Endothelial cell of hepatic sinusoid (primary cell): ENCODE results near the gene ZFHX3.
"Not testable (repeated sequence)": the region's sequence is repeated elsewhere in the genome, so short reads cannot be mapped to it uniquely, and the experiment has no call there.

ENCODE experiments used
- in situ Hi-C: cut with HindIII; loops from 2 replicates; pipeline ENCODE4 v1.10.0; 2017; ENCODE audit warnings: low sequenced_read_pairs

Gene ZFHX3, protein sequence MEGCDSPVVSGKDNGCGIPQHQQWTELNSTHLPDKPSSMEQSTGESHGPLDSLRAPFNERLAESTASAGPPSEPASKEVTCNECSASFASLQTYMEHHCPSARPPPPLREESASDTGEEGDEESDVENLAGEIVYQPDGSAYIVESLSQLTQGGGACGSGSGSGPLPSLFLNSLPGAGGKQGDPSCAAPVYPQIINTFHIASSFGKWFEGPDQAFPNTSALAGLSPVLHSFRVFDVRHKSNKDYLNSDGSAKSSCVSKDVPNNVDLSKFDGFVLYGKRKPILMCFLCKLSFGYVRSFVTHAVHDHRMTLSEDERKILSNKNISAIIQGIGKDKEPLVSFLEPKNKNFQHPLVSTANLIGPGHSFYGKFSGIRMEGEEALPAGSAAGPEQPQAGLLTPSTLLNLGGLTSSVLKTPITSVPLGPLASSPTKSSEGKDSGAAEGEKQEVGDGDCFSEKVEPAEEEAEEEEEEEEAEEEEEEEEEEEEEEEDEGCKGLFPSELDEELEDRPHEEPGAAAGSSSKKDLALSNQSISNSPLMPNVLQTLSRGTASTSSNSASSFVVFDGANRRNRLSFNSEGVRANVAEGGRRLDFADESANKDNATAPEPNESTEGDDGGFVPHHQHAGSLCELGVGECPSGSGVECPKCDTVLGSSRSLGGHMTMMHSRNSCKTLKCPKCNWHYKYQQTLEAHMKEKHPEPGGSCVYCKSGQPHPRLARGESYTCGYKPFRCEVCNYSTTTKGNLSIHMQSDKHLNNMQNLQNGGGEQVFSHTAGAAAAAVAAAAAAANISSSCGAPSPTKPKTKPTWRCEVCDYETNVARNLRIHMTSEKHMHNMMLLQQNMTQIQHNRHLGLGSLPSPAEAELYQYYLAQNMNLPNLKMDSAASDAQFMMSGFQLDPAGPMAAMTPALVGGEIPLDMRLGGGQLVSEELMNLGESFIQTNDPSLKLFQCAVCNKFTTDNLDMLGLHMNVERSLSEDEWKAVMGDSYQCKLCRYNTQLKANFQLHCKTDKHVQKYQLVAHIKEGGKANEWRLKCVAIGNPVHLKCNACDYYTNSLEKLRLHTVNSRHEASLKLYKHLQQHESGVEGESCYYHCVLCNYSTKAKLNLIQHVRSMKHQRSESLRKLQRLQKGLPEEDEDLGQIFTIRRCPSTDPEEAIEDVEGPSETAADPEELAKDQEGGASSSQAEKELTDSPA (N-terminal part only)

DNA sequence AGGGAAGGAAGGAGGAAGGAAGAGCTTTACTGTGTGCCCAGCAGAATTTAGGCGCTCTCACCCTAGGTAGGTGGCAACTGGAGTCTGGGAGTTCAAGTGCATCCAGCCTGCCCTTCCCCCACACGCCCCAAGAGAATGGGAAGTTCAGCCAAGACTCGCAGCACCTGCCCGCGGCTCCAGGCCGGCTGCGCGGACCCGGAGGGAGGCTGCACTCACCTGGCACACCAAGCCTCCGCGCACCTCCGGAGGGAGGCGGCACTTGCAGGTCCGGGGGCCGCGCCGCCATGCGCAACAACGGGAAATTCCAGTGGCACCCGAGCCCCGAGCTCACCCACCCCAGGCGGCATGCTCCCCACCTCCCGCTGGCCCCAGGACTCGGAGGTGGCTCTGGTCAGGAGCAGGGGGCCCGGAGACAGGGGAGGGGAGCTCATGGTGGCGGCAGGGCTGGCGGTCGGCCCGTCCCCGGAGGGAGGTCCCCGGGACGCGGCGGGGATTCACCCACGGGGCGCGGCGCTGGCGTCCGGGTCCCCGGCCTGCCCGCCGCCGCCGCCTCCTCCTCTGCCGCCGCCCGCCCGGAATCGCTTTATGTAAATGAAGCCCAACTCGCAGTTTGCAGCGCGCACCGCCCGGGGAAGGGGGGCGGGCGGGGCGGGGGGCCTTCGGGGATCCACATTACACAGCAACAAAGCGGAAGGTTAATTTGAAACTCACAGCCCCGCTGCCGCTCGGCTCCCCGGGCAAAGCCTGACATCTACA lies at the start of gene ZFHX3:
Gene ZFHX3 (minus strand): TSS at position 593 of the 756 bp plus-strand sequence. CDS start 87,983 bp downstream, outside the sequence.
- in situ Hi-C loops, result no loop called here

DNA sequence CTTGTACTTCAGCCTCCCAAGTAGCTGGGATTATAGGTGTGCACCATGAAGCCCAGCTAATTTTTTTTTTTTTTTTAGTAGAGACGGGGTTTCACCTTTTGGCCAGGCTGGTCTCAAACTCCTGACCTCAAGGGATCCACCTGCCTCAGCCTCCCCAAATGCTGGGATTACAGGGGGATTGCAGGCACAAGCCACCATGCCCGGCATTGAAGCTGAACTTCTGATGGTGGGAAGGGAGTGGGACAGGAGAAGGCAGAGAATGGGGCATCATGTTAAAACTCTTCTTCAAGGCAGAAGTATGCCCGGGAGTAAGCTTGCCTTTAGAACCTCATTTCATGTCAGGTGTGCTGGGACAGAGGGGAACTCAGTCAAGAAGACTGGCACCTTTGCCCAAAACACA lies 48.6 kb upstream of the ZFHX3 start:
- in situ Hi-C loops, result no loop called here

DNA sequence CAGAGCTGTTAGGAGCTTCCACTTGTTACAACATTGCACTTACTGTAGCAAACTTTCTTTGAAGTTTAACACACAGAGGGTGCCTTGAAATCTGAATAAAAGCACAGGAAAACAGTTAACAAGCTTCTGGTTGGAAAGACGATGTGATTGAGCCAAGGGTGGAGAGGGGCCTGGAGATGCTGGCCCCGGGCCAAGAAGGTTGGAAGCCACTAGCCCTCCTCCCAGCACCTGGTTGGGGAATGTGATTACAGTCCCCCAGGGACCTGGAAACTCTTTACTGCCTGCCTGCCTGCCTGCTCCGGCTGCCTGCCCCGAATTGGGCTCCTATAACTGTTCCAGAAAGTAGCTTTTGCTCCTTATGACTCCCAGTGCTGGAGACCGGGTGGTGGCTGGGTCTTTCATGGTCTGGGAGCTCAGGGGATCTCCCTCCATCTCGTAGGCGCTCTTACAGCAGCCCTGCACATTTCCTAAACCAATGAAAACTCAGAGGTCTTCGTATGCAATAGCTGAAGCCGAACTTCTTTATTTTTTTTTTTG lies 48.0 kb upstream of the ZFHX3 start:
- in situ Hi-C loops, result no loop called here

DNA sequence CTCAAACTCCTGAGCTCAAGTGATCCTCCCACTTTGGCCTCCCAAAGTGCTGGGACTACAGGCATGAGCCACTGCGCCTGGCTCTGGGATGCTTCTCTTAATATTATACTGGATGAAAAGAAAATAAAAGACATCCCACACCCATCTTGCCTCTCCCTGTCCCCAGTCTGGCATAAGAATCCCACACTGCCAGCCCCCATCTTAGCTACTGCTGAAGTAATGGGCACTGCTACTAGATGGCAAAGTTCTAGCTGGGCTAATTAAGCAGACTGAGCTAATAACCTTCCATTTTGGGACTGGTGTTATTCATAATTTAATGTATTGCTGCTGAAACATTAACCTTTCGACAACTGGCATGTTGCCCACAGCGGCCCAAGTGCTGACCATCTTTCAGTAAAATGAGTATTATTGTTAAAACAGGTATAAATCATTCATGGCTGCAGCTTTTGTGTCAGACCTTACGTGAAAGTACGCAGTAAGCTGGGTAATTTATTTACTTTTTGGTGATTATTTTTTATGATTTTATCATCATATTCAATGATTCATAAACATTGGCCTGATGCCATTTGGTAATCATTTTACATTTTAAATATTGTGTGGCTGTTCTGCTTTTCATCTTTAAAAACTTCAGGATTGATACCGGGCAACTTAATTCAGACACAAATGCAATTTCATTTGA lies 47.4 kb upstream of the ZFHX3 start:
- in situ Hi-C loops, result no loop called here

DNA sequence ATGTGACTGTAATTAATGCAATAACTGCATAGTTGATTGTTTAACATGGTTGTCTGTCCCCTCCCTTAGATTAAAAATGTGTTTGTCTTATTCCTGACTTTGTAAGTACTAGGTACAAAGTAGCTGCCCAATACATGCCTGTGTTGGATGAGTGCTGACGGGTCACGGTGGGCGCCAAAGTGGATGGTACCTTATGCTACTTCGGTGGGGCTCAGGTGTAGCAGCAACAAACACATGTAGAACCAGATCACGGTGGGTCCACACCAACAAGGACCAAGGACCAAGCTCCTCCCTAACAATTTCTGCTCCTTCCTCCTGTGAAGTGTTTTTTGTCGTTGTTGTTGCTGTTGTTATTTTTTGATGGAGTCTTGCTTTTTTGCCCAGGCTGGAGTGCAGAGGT lies 46.4 kb upstream of the ZFHX3 start:
- in situ Hi-C loops, result no loop called here

DNA sequence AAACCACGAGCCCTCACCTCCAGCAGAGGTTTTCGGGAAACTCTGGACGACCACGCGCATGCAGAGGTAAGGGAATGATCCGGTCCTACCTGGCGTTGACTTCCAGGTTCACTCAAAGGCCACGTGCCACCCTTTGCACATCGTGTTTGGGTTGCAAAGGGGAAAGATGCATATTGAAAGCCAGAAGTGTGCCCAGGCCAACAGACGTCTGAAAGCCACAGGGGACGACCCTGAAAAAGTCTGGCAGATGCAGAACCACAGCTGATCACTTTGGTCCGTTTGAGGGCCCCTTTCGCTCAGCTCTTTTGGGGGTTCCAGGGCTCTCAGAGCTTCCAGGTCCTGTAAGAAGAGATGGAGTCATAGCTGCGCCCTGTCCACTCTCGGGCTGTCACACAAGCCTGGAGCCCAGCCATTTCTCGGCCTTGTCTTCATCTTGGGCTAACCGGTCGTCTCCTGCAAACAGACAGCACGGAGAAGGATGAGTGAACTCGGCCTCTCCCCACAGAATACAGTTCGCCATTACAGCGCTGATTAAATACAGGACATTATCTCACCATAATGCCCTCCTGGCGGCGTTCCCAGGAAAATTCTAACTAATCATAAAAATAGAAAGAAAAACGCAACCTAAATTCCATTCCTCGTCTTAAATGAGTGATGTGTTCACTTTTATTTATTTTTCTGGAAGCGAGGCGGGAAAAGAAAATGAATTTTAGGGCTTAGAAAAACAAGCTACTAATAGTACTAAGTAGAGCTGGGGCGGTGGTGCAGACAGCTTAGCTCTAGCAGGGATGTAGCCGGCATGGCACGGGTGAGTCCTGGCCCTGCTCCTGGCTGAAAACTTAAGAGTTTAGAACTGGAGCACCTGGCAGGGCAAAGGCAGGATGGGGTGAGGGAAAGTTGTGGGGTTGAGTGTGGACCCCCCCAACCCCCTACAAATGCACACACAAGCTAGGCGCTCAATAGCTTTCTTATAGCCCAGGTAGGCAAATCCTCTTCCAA lies 45.5 kb upstream of the ZFHX3 start:
- in situ Hi-C loops, result no loop called here

DNA sequence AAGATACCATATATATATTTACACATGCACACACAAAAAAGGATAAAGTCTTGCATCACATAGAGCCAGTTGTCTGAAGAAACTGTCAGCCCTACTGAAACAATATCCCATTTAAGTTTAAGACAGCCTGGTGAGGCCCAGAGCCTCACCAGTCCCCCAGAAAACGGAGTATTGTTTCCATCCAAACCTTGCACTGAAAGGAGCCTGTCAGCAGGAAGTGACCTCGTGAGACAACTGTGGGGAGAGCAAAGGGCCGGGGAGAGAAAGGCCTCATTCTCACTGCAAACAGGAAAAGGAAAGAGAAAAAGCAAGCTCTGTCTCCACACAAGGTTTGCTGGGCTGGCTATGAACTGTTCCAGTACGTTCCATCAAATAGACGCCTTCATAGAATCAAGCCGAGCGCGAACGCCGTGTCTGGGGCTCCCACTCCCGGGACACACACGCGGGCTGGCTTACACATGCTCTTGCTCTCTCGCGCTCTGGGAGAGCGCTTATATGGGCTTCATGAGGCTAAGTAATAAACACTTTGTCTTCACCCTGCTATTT lies 44.4 kb upstream of the ZFHX3 start:
- in situ Hi-C loops, result no loop called here

DNA sequence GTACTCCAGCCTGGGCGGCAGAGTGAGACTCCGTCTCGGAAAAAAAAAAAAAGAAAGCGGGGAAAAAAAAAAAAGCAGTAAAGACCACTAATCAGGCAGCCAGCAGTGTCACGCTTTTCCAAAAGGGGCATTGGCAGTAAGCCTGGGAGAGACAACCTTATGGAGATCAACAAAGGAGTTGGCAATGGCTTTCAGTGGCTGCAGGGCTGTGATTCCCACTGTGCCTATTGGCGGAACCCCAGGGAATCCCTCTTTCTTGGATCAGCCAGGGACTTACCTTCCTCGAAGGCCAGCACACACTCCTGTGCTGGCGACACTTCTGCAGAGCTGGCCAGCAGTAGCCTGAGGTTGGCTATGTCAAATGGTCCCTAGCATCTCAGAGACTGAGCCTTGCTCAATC lies 43.2 kb upstream of the ZFHX3 start:
- in situ Hi-C loops, result no loop called here

DNA sequence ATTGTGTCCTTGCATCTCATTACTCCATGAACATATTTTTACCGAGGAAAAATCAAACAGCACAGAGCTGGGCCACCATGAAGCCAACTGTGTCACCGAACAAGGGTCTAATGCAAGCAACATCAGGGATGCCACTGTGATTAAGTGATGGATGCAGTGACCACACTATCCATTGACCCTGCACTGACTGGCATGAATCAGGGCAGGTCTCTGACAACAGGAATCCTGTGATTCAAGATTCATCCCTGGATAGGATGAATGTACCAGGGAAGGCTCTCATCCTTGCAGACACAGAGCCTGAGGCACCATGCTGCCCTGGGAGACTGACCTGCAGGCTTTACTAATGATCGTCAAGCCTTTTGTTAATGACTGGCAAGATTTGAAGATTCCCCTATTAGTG lies 41.5 kb upstream of the ZFHX3 start:
- in situ Hi-C loops, result no loop called here

DNA sequence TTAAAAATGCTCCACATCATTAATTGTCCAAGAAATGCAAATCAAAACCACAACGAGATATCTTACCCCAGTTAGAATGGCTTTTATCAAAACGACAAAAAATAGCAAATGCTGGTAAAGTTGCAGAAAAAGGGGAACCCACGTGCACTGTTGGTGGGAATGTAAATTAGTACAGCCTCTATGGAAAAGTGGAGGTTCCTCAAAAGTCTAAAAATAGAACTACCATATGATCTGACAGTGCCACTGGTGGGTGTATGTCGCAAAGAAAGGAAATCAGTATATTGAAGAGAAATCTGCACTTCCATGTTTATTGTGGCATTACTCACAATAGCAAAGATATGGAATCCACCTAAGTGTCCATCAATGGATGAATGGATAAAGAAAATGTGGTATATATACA lies 38.2 kb upstream of the ZFHX3 start:
- in situ Hi-C loops, result no loop called here

DNA sequence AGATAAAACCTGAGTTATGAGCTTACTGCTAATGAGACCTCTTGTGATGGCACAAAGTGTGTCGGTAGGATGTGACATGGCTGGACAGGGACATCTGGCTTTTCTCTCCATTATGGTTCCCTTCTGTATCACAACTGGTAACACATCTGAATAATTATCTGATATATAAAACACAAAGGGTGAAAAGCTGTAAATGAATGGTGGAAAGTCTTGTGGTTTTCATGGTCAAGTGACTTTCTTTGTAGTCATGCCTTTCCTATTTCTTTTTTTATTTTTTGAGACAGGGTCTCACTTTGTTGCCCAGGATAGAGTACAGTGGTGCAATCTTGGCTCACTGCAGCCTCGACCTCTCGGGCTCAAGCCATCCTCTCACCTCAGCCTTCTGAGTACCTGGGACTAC lies 35.3 kb upstream of the ZFHX3 start:
- in situ Hi-C loops, result no loop called here

DNA sequence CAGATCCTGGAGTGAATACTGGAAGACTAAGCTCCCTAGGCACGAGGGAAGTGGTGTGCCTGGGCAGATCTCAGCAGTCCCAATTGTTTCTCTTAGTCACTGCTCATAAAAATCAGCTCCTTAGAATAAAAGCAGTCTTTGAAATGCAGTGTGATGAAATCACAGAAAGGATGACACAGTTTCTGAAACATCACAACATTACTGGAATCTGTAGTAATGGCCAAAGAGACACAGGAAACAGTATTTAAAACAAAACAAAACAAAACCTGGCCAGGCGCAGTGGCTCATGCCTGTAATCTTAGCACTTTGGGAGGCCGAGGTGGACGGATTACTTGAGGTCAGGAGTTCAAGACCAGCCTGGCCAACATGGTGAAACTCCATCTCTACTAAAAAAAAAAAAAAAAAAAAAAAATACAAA lies 34.7 kb upstream of the ZFHX3 start:
- in situ Hi-C loops, result not testable (repeated sequence)

DNA sequence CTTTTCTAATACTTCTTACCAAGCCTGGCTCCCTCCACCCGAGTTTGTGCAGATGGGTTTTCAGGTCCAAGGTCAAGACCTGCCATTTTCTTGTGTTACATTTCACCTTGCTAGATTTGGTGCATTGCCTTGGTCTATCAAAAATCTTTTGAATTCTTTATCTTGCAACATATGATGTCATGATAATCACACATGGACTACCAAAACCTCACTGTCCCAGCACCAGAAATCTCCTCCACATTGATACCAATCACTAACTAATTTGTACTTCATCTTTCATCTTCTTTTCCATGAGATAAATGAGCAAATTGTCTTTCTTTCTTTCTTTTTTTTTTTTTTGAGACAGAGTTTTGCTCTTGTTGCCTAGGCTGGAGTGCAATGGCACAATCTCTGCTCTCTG lies 33.0 kb upstream of the ZFHX3 start:
- in situ Hi-C loops, result no loop called here

DNA sequence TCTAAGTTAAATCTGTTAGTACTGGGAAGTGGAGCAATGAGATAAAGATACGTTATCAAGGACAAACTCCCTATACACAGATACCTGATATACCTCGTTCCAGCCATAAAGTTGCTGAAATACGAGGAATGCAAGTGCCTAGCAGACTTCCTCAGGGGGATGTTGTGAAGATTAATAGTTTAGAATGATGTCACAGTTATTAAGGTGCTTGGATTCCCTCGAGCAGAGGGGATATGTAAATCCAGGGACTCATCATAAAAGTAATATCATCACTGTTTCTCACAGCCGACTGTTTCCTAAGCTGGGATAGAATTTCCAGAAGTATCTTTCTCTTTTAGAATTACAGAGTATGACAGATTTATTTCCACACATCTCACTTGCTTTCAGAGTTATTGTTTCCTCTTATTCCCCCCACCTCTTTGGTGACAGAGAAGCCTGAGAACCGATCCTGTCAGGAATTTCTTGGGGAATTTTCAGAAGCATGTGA lies 28.4 kb upstream of the ZFHX3 start:
- in situ Hi-C loops, result no loop called here

DNA sequence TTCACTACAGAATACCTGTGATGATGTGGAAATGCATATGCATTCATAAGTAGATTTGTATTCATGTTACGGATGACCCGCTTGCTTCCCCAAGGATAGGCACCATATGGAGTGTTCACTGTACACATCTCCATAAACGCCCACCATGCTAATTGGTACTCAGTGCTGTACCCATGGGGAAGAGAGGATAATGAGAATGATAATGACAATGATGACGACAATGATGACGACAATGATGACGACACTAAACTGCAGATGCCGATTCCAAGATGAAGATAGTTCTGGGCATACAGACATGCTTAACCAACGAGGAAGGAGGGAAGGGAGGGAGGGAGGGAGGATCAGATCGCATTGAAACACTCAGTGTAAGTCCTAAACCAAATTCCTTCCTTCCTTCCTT lies 26.5 kb upstream of the ZFHX3 start:
- in situ Hi-C loops, result no loop called here

DNA sequence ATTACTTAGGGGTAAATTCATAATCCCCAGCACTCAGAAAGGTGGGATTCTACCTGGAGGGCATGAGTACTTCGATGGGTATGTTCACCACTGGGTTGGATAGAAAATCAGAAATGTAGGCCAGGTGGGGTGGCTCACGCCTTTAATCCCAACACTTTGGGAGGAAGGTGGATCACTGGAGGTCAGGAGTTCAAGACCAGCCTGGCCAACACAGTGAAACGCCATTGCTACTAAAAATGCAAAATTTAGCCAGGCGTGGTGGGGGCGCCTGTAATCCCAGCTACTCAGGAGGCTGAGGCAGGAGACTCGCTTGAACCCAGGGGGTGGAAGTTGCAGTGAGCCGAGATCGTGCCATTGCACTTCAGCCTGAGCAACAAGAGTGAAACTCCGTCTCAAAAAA lies 24.1 kb upstream of the ZFHX3 start:
- in situ Hi-C loops, result not testable (repeated sequence)

DNA sequence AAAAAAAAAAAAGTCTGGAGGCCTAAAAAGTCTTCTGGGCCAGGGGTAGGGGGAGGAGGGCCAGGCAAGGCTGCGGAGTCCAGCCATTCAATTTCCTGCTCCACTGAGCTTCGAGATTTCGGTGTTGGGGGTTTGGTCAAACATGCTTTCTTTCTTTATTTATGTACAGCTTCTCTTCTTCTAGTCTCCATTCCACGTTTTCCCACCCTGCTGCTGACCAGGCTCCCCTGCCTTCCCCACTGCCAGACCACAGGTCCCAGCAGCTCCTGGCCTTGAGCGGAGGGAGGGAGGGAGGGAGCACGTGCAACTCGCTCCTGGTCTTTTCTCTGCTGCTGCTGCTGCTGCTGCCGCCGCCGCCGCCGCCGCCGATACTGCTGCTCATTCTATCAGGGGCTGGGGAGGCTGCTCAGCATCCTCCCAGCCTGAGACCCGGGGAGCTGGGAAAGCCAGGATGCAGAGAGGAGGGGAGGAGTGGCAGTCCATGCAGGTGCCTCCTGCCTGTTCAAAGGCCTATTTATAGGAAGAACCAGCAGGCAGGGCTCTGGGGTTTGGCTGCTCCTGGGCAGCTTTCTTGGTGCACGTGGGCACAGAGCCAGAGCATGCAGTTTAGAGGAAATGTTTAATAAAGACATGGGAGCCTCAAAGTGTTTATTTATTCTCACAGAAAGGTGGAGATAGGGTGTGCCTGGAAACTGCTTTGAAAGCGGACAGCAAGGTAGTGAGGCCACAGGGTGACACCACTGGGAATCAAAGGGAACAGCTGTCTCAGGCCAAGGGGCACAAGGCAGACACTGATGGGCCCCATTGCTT lies 23.4 kb upstream of the ZFHX3 start:
- in situ Hi-C loops, result no loop called here
